ENCODE results near the gene FAM217A.

The FAM217A gene

GRCh38 chr6:4084444-4085331 is 5.8 kb upstream of the FAM217A start:
- DNase-seq (ENCODE audit: low spot score) = no peak

GRCh38 chr6:4074478-4075235 is 4.3 kb downstream of the FAM217A start:
- DNase-seq (ENCODE audit: low spot score) = no peak

GRCh38 chr6:4071330-4071729 is 7.6 kb downstream of the FAM217A start:
- DNase-seq (ENCODE audit: low spot score) = no peak

GRCh38 chr6:4069199-4069598 is 9.7 kb downstream of the FAM217A start:
- no peak for DNase-seq (ENCODE audit: low spot score)

GRCh38 chr6:4067673-4068072 is 11.3 kb downstream of the FAM217A start:
- DNase-seq (ENCODE audit: low spot score) = no peak

- no peak for DNase-seq (ENCODE audit: low spot score)
These were observed 12.7 kb downstream of the FAM217A start for GRCh38 chr6:4066029-4066755.

- DNase-seq (ENCODE audit: low spot score) = no peak
These were observed 19.7 kb downstream of the FAM217A start for GRCh38 chr6:4059115-4059777.

GRCh38 chr6:4057036-4057435 is 21.9 kb downstream of the FAM217A start:
- no peak for DNase-seq (ENCODE audit: low spot score)

- DNase-seq (ENCODE audit: low spot score) = no peak
These were observed 23.4 kb downstream of the FAM217A start for GRCh38 chr6:4055420-4056041.

- DNase-seq (ENCODE audit: low spot score) = no peak
These were observed 29.7 kb downstream of the FAM217A start for GRCh38 chr6:4049246-4049645.

- no peak for DNase-seq (ENCODE audit: low spot score)
These were observed 37.5 kb downstream of the FAM217A start for GRCh38 chr6:4041480-4041879.

- no peak for DNase-seq (ENCODE audit: low spot score)
These were observed 39.6 kb downstream of the FAM217A start for GRCh38 chr6:4039348-4039747.

- no peak for DNase-seq (ENCODE audit: low spot score)
These were observed 42.4 kb downstream of the FAM217A start for GRCh38 chr6:4036581-4036980.

- DNase-seq (ENCODE audit: low spot score) = no peak
These were observed 46.5 kb downstream of the FAM217A start for GRCh38 chr6:4032475-4032874.

GRCh38 chr6:4031442-4031841 is 47.5 kb downstream of the FAM217A start:
- DNase-seq (ENCODE audit: low spot score) = no peak

- DNase-seq (ENCODE audit: low spot score) = no peak
These were observed 48.3 kb downstream of the FAM217A start for GRCh38 chr6:4030669-4031068.

- no peak for DNase-seq (ENCODE audit: low spot score)
These were observed 49.2 kb downstream of the FAM217A start for GRCh38 chr6:4029687-4030086.

- no peak for DNase-seq (ENCODE audit: low spot score)
These were observed 50.9 kb downstream of the FAM217A start for GRCh38 chr6:4028051-4028450.

GRCh38 chr6:4025681-4026080 is 53.3 kb downstream of the FAM217A start:
- no peak for DNase-seq (ENCODE audit: low spot score)

- no peak for DNase-seq (ENCODE audit: low spot score)
These were observed 55.7 kb downstream of the FAM217A start for GRCh38 chr6:4023240-4023639.

GRCh38 chr6:4021854-4022695 is 56.9 kb downstream of the FAM217A start:
- DNase-seq (ENCODE audit: low spot score) = no peak
